Vagina (tissue), 2 donors: ENCODE measurements around the gene GRHL3.

Source experiments
- POLR2A ChIP-seq, 2 donors: fragments of 450-650 bp; IDR thresholded peaks; one replicate each; pipeline ENCODE4 v1.6.1; 2017; ENCODE audit warnings: antibody characterized with exemption in 2 of 2, mild to moderate bottlenecking in 2 of 2, moderate library complexity in 2 of 2
- POLR2AphosphoS5 ChIP-seq, 2 donors: sonication (generic); formaldehyde crosslinking; IDR thresholded peaks; one replicate each; pipeline ENCODE4 v1.9.0; 2017; ENCODE audit warnings: antibody characterized with exemption in 2 of 2, mild to moderate bottlenecking in 2 of 2, low read depth in 1 of 2; ENCODE audit not compliant: insufficient read depth in 1 of 2
- TF ChIP-seq, protein P1 (sequence below), 3 experiments: fragments of 450-650 bp in 2 of 3; fragments of 200-600 bp in 1 of 3; sonication (generic) in 1 of 3; IDR thresholded peaks; one replicate each; pipeline ENCODE4 v1.5.1; 2017 to 2019; ENCODE audit warnings: antibody characterized with exemption in 3 of 3, mild to moderate bottlenecking in 2 of 3, moderate library complexity in 2 of 3

DNA sequence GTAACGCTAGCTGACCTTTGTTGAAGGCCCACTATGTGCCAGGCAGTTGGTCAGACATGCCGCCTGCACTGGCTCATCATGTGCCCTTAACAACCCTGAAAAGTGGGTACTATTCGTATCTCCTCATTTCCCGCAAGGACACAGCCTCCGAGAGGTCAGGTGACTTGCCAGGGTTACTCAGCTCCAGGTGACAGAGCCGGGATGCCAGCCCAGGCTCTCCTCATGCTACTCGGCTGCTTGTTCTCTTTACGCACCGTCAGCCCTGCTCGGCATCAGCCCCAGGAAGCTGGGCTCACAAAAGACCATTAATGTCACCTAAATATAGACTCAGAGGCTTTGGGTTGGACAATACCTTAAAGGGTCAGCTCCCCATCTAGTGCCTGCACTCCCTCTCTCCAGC is 29.0 kb downstream of the GRHL3 start:
- TF ChIP-seq, protein P1, sequence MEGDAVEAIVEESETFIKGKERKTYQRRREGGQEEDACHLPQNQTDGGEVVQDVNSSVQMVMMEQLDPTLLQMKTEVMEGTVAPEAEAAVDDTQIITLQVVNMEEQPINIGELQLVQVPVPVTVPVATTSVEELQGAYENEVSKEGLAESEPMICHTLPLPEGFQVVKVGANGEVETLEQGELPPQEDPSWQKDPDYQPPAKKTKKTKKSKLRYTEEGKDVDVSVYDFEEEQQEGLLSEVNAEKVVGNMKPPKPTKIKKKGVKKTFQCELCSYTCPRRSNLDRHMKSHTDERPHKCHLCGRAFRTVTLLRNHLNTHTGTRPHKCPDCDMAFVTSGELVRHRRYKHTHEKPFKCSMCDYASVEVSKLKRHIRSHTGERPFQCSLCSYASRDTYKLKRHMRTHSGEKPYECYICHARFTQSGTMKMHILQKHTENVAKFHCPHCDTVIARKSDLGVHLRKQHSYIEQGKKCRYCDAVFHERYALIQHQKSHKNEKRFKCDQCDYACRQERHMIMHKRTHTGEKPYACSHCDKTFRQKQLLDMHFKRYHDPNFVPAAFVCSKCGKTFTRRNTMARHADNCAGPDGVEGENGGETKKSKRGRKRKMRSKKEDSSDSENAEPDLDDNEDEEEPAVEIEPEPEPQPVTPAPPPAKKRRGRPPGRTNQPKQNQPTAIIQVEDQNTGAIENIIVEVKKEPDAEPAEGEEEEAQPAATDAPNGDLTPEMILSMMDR (IDR thresholded peaks at IDR 0.05) = no peak
- TF ChIP-seq POLR2AphosphoS5 (IDR thresholded peaks at IDR 0.05; ENCODE audit: insufficient read depth in 1 of 2, low read depth in 1 of 2) (no peak), POLR2A (IDR thresholded peaks at IDR 0.05) (no peak)
